HCT116 (cell line): ENCODE results near the gene LYRM9. TPM values are rescaled to one million over a fixed set of nuclear protein-coding genes. Genes with fewer than 3 reads are reported as not detected.

Source experiments
- ATAC-seq: fragments of 200-7000 bp; cut with Tn5 transposase; 2 replicates; pipeline ENCODE4 v1.9.1; 2020; ENCODE audit warnings: mild to moderate bottlenecking, moderate library complexity
- BruUV-seq: library from RNA; stranded (reverse); fragments of 400-500 nt; replicated peaks from 2 replicates; lab custom pipeline; 2021; lab: Mats Ljungman, UMichigan
- CTCF ChIA-PET: fragments of 300-600 bp; sonication (Branson Sonifier 250); formaldehyde crosslinking; loops from one replicate; lab custom pipeline; 2021; ENCODE audit warnings: antibody characterized with exemption; lab: Charles Lee
- POLR2A ChIA-PET: fragments of 300-600, 350-600 bp; sonication (Branson Sonifier 250); formaldehyde crosslinking; loops from one replicate; lab custom pipeline; 2021; ENCODE audit warnings: antibody characterized with exemption; lab: Charles Lee
- RAD21 ChIA-PET, 2 experiments: fragments of 300-600 bp; sonication (Branson Sonifier 250); formaldehyde crosslinking; loops; one replicate each; lab custom pipeline; 2023; ENCODE audit warnings: low total read pairs in 2 of 2; ENCODE audit not compliant: uncharacterized antibody in 2 of 2, unreplicated experiment in 2 of 2, low non-redundant PET in 1 of 2; lab: Charles Lee
- DNase-seq: peaks from one replicate; pipeline ENCODE4 v3.0.0-alpha.2; 2010; ENCODE audit warnings: low read depth, low spot score
- H2AFZ ChIP-seq: fragments of 200-600 bp; shearing (Covaris generic), sonication (generic); 2 replicates; pipeline ENCODE4 v1.6.1; 2017; ENCODE audit warnings: low read depth, mixed run types, mixed read lengths, antibody characterized with exemption, low read length; ENCODE audit not compliant: poor library complexity, severe bottlenecking
- H3K27ac ChIP-seq: 2 replicates; pipeline ENCODE4 v1.5.1; 2012; ENCODE audit warnings: low read depth, low read length
- H3K27me3 ChIP-seq: fragments of 200-600 bp; sonication (generic); 2 replicates; pipeline ENCODE4 v1.6.1; 2016; ENCODE audit warnings: mixed run types, low read length, mixed read lengths; ENCODE audit not compliant: insufficient read depth
- H3K36me3 ChIP-seq, 2 experiments: fragments of 200-500 bp in 1 of 2; fragments of 200-600 bp in 1 of 2; sonication (Bioruptor generic) in 1 of 2; sonication (generic) in 1 of 2; 2 replicates each; pipeline versions ENCODE4 v1.5.1 to v1.6.1; 2014 to 2016; ENCODE audit warnings: low read length in 2 of 2, inconsistent platforms in 1 of 2, mixed read lengths in 1 of 2, mixed run types in 1 of 2; ENCODE audit not compliant: insufficient read depth in 2 of 2, control insufficient read depth in 1 of 2
- H3K4me1 ChIP-seq, 2 experiments: fragments of 200-600 bp in 1 of 2; sonication (generic) in 1 of 2; 2 replicates each; pipeline versions ENCODE4 v1.5.1 to v1.6.1; 2012 to 2017; ENCODE audit warnings: low read length in 2 of 2, inconsistent platforms in 1 of 2, mild to moderate bottlenecking in 1 of 2, mixed read lengths in 1 of 2, mixed run types in 1 of 2, moderate library complexity in 1 of 2; ENCODE audit not compliant: insufficient read depth in 2 of 2, control insufficient read depth in 1 of 2
- H3K4me2 ChIP-seq: fragments of 200-600 bp; sonication (generic); 2 replicates; pipeline ENCODE4 v1.6.1; 2017; ENCODE audit warnings: mixed run types, low read length, mixed read lengths
- H3K4me3 ChIP-seq, 2 experiments: fragments of 200-600 bp in 1 of 2; sonication (generic) in 1 of 2; replicated peaks in 1 of 2; 2 replicates each; pipeline ENCODE4 v1.5.1; 2011 to 2016; ENCODE audit warnings: low read length in 2 of 2, control low read depth in 1 of 2, low read depth in 1 of 2, mild to moderate bottlenecking in 1 of 2, mixed read lengths in 1 of 2, mixed run types in 1 of 2
- H3K79me2 ChIP-seq: fragments of 200-600 bp; sonication (generic); 2 replicates; pipeline ENCODE4 v1.6.1; 2017; ENCODE audit warnings: mild to moderate bottlenecking, mixed run types, low read length, moderate library complexity, mixed read lengths; ENCODE audit not compliant: insufficient read depth
- H3K9ac ChIP-seq: fragments of 200-600 bp; sonication (generic); 2 replicates; pipeline ENCODE4 v1.6.1; 2016; ENCODE audit warnings: low read length, mixed read lengths
- H3K9me2 ChIP-seq: fragments of 200-600 bp; sonication (generic), shearing (Covaris generic); 2 replicates; pipeline ENCODE4 v1.6.1; 2017; ENCODE audit warnings: mixed run types, mild to moderate bottlenecking, moderate library complexity; ENCODE audit not compliant: insufficient read depth
- H3K9me3 ChIP-seq, 2 experiments: fragments of 200-500 bp in 1 of 2; fragments of 200-600 bp in 1 of 2; sonication (Bioruptor generic) in 1 of 2; sonication (generic) in 1 of 2; 2 replicates each; pipeline ENCODE4 v1.6.1; 2014 to 2017; ENCODE audit warnings: low read length in 2 of 2, mixed read lengths in 2 of 2, inconsistent platforms in 1 of 2, low read depth in 1 of 2, mild to moderate bottlenecking in 1 of 2, mixed run types in 1 of 2, moderate library complexity in 1 of 2; ENCODE audit not compliant: control insufficient read depth in 1 of 2, insufficient read depth in 1 of 2
- H4K20me1 ChIP-seq: fragments of 200-600 bp; sonication (generic), shearing (Covaris generic); 2 replicates; pipeline ENCODE4 v1.6.1; 2017; ENCODE audit warnings: mixed run types, mild to moderate bottlenecking, moderate library complexity; ENCODE audit not compliant: insufficient read depth
- CBX3 ChIP-seq: IDR thresholded peaks from 2 replicates; pipeline ENCODE4 v1.6.1; 2012; ENCODE audit warnings: low read depth
- EGR1 ChIP-seq: IDR thresholded peaks from 2 replicates; pipeline ENCODE4 v1.6.1; 2012; ENCODE audit warnings: low read depth
- ELF1 ChIP-seq: IDR thresholded peaks from 2 replicates; pipeline ENCODE4 v1.6.1; 2012; ENCODE audit warnings: low read depth, borderline replicate concordance
- EZH2 ChIP-seq: fragments of 200-600 bp; sonication (generic); IDR thresholded peaks from 2 replicates; pipeline ENCODE4 v1.6.1; 2017; ENCODE audit warnings: antibody characterized with exemption, mixed run types
- FOSL1 ChIP-seq: IDR thresholded peaks from 2 replicates; pipeline ENCODE4 v1.6.1; 2012; ENCODE audit warnings: low read depth
- POLR2A ChIP-seq: IDR thresholded peaks from 2 replicates; pipeline ENCODE4 v1.7.0; 2011; ENCODE audit warnings: borderline replicate concordance; ENCODE audit not compliant: insufficient read depth, insufficient read length; ENCODE audit errors: extremely low read depth
- RAD21 ChIP-seq: IDR thresholded peaks from 2 replicates; pipeline ENCODE4 v1.6.1; 2012; ENCODE audit warnings: low read depth, mild to moderate bottlenecking
- YY1 ChIP-seq: IDR thresholded peaks from 2 replicates; pipeline ENCODE4 v1.6.1; 2011; ENCODE audit warnings: low read length, low read depth, moderate library complexity, mild to moderate bottlenecking; ENCODE audit not compliant: insufficient replicate concordance; ENCODE audit errors: extremely low read depth
- ZBTB33 ChIP-seq: IDR thresholded peaks from 2 replicates; pipeline ENCODE4 v1.6.1; 2011; ENCODE audit warnings: mild to moderate bottlenecking, low read length, moderate library complexity; ENCODE audit not compliant: insufficient replicate concordance; ENCODE audit errors: extremely low read depth
- ZFX ChIP-seq: fragments of 450-650 bp; IDR thresholded peaks from 2 replicates; pipeline ENCODE4 v1.6.1; 2017
- ZNF274 ChIP-seq: fragments of 200-500 bp; sonication (Bioruptor generic); IDR thresholded peaks from 2 replicates; pipeline ENCODE4 v1.6.1; 2014; ENCODE audit warnings: mild to moderate bottlenecking, low read depth, low read length, inconsistent platforms
- intact Hi-C: fragments of 100-400 bp; cut with micrococcal nuclease; formaldehyde crosslinking; loops from 2 replicates; pipeline ENCODE4 v1.10.0; 2022
- total RNA-seq: library from RNA; stranded (reverse); gene quantifications from one replicate; pipeline ENCODE4 v1.2.1, GENCODE V29; 2021; ENCODE audit not compliant: unreplicated experiment
- TF ChIP-seq, protein P1 (sequence below): IDR thresholded peaks from 2 replicates; pipeline ENCODE4 v1.6.1; 2012

The LYRM9 gene
- total RNA-seq, 1 experiment from 2014 or later: 4.8 TPM

GRCh38 chr17:27921077-27921476, 27.9 kb upstream of the LYRM9 start:
- no TSS peak for BruUV-seq
- no peak overlapping the region for H2AFZ ChIP-seq
- no peaks in the 10 kb centered on the region for H4K20me1 ChIP-seq
- H3K9ac ChIP-seq: no peak overlapping the region
- H3K79me2 ChIP-seq: no peaks in the 10 kb centered on the region
- ChIA-PET RAD21 (no interaction called here), POLR2A (no interaction called here), CTCF (no interaction called here)
- DNase-seq (no peak), ATAC-seq (no peak)
- no peak overlapping the region for H3K4me3 ChIP-seq
- no peak overlapping the region for H3K27ac ChIP-seq
- H3K4me1 ChIP-seq: no peaks in the 10 kb centered on the region
- intact Hi-C loops: no loop called here
- H3K4me2 ChIP-seq: no peak overlapping the region
- TF ChIP-seq RAD21: no peak
- no peak for TF ChIP-seq ZNF274
- no peak for TF ChIP-seq ELF1
- no peak for TF ChIP-seq ZFX
- no peak for TF ChIP-seq ZBTB33
- no peak for TF ChIP-seq CBX3
- TF ChIP-seq FOSL1: no peak
- no peak for TF ChIP-seq YY1
- TF ChIP-seq, protein P1, sequence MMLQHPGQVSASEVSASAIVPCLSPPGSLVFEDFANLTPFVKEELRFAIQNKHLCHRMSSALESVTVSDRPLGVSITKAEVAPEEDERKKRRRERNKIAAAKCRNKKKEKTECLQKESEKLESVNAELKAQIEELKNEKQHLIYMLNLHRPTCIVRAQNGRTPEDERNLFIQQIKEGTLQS: no peak
- no peak for TF ChIP-seq EGR1
- TF ChIP-seq EZH2: no peak
- no peak for TF ChIP-seq POLR2A
- no peaks in the 10 kb centered on the region for H3K9me3 ChIP-seq
- H3K36me3 ChIP-seq: no peaks in the 10 kb centered on the region
- H3K9me2 ChIP-seq: no peaks in the 10 kb centered on the region
- H3K27me3 ChIP-seq: no peaks in the 10 kb centered on the region
